Panc1 (cell line): ENCODE measurements around the gene RNU11. TPM values are rescaled to one million over a fixed set of nuclear protein-coding genes. Genes with fewer than 3 reads are reported as not detected.

Experiments
- ATAC-seq: fragments of 200-7000 bp; cut with Tn5 transposase; 2 replicates; pipeline ENCODE4 v1.9.1; 2020; ENCODE audit warnings: mild to moderate bottlenecking, moderate library complexity
- BruUV-seq: library from RNA; stranded (reverse); fragments of 400-500 nt; replicated peaks from 2 replicates; lab custom pipeline; 2021; lab: Mats Ljungman, UMichigan
- CTCF ChIA-PET: fragments of 300-600 bp; sonication (Branson Sonifier 250); formaldehyde crosslinking; loops from one replicate; lab custom pipeline; 2022; ENCODE audit warnings: antibody characterized with exemption; lab: Charles Lee
- POLR2A ChIA-PET: fragments of 300-600 bp; sonication (Branson Sonifier 250); formaldehyde crosslinking; loops from one replicate; lab custom pipeline; 2022; ENCODE audit warnings: antibody characterized with exemption; lab: Charles Lee
- DNase-seq: peaks from one replicate; pipeline ENCODE4 v3.0.0-alpha.2; 2010; ENCODE audit warnings: low read depth, low spot score
- H3K27ac ChIP-seq: 2 replicates; pipeline ENCODE4 v1.5.1; 2011; ENCODE audit warnings: mild to moderate bottlenecking, low read length, inconsistent platforms
- H3K27me3 ChIP-seq: fragments of 200-500 bp; sonication (Bioruptor generic); 2 replicates; pipeline ENCODE4 v1.6.0; 2014; ENCODE audit warnings: low read length, inconsistent platforms; ENCODE audit not compliant: control insufficient read depth, insufficient read depth
- H3K36me3 ChIP-seq: fragments of 200-500 bp; sonication (Bioruptor generic); 2 replicates; pipeline ENCODE4 v1.5.1; 2014; ENCODE audit warnings: inconsistent platforms, mild to moderate bottlenecking, low read length, moderate library complexity; ENCODE audit not compliant: control insufficient read depth, insufficient read depth
- H3K4me1 ChIP-seq: 2 replicates; pipeline ENCODE4 v1.5.1; 2011; ENCODE audit warnings: inconsistent platforms, mild to moderate bottlenecking, low read length, moderate library complexity; ENCODE audit not compliant: control insufficient read depth, insufficient read depth
- H3K4me3 ChIP-seq, 2 experiments: 2 replicates each; pipeline ENCODE4 v1.5.1; 2011 to 2012; ENCODE audit warnings: low read depth in 2 of 2, low read length in 2 of 2, mild to moderate bottlenecking in 2 of 2, inconsistent platforms in 1 of 2, moderate library complexity in 1 of 2
- H3K9me3 ChIP-seq: fragments of 200-500 bp; sonication (Bioruptor generic); 2 replicates; pipeline ENCODE4 v1.5.1; 2014; ENCODE audit warnings: low read depth, mild to moderate bottlenecking, inconsistent platforms, low read length, moderate library complexity; ENCODE audit not compliant: control insufficient read depth, insufficient read depth
- CTCF ChIP-seq: fragments of 450-650 bp; IDR thresholded peaks from 2 replicates; pipeline ENCODE4 v1.5.1; 2017; ENCODE audit warnings: mild to moderate bottlenecking
- POLR2AphosphoS5 ChIP-seq: IDR thresholded peaks from 2 replicates; pipeline ENCODE4 v1.6.1; 2012; ENCODE audit warnings: mild to moderate bottlenecking, low read depth, low read length, moderate library complexity
- REST ChIP-seq, 2 experiments: IDR thresholded peaks; 2 replicates each; pipeline ENCODE4 v1.6.1; 2011 to 2012; ENCODE audit warnings: low read depth in 2 of 2, control low read depth in 1 of 2, low read length in 1 of 2, mild to moderate bottlenecking in 1 of 2, moderate library complexity in 1 of 2; ENCODE audit not compliant: insufficient read depth in 1 of 2
- SIN3A ChIP-seq: IDR thresholded peaks from 2 replicates; pipeline ENCODE4 v1.6.1; 2012; ENCODE audit warnings: low read depth, mild to moderate bottlenecking, low read length, moderate library complexity, borderline replicate concordance; ENCODE audit not compliant: insufficient read depth
- TCF7L2 ChIP-seq: IDR thresholded peaks from 2 replicates; pipeline ENCODE4 v1.6.1; 2011; ENCODE audit warnings: mild to moderate bottlenecking, low read depth, low read length, inconsistent platforms
- in situ Hi-C: cut with HindIII; loops from 2 replicates; pipeline ENCODE4 v1.10.0; 2016; ENCODE audit warnings: low sequenced_read_pairs, low pct_unique_long_range_greater_than_20kb
- intact Hi-C: fragments of 100-400 bp; cut with micrococcal nuclease; formaldehyde crosslinking; loops from one replicate; pipeline ENCODE4 v1.10.0; 2022; ENCODE audit not compliant: unreplicated experiment
- total RNA-seq: library from RNA; stranded (reverse); gene quantifications from one replicate; pipeline ENCODE4 v1.2.1, GENCODE V29; 2021; ENCODE audit not compliant: unreplicated experiment

Gene RNU11
- total RNA-seq, 1 experiment from 2014 or later: not detected

DNA sequence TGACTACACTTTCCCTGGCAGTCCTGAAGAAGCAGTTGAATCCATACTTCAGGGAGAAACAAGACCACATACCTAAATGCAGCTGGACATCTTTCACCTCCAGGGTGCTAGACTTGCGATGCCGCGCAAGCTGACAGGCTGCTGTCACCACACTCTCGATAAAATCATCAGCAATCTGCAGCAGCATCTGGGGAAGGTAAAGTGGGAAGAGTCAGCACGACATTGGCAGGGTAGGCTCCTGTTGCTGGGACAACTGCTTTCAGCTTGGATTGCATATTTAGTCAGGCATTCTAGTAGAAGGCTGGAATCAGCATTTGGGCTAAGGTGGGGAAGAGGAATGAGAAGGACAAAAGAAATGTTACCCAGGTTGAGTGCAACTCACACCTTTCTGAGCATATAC is 35.2 kb upstream of the RNU11 start:
- Histone ChIP-seq H3K4me1 (no peaks in the 10 kb centered on the region), H3K27ac (no peak overlapping the region), H3K27me3 (no peaks in the 10 kb centered on the region), H3K4me3 (no peak overlapping the region), H3K36me3 (peaks cover 12% of the 10 kb centered on the region; the same call in 1 of the 2 replicates), H3K9me3 (no peaks in the 10 kb centered on the region)
- ChIA-PET CTCF (no interaction called here), POLR2A (no interaction called here)
- in situ Hi-C loops (no loop called here), intact Hi-C loops (no loop called here)
- no TSS peak for BruUV-seq
- ATAC-seq (no peak), DNase-seq (no peak)
- TF ChIP-seq SIN3A (no peak), POLR2AphosphoS5 (no peak), TCF7L2 (no peak), CTCF (no peak), REST (IDR thresholded peaks at IDR 0.05; ENCODE audit: insufficient read depth in 1 of 2, low read depth in 2 of 2, low read length in 1 of 2) (no peak)

- CTCF ChIA-PET: interaction anchor here (0.6 kb wide), 1 partner anchor 40 kb away, joined by 3 read pairs; no protein-coding TSS in a partner anchor
- Histone ChIP-seq H3K4me3 (no peak overlapping the region), H3K4me1 (no peaks in the 10 kb centered on the region), H3K9me3 (no peaks in the 10 kb centered on the region), H3K27me3 (no peaks in the 10 kb centered on the region), H3K36me3 (no peaks in the 10 kb centered on the region), H3K27ac (no peak overlapping the region)
- no peak for ATAC-seq
- TF ChIP-seq POLR2AphosphoS5 (no peak), REST (IDR thresholded peaks at IDR 0.05; ENCODE audit: insufficient read depth in 1 of 2, low read depth in 2 of 2, low read length in 1 of 2) (no peak), SIN3A (no peak), CTCF (no peak), TCF7L2 (no peak)
- DNase-seq: no peak
- in situ Hi-C loops: no loop called here
- intact Hi-C loops: no loop called here
- BruUV-seq: no TSS peak
- POLR2A ChIA-PET: interaction anchor here (0.6 kb wide), 2 partner anchors 52 to 120 kb away, joined by 3 to 14 read pairs; no protein-coding TSS in a partner anchor
Measured at GRCh38 chr1:28631713-28632112, 16.7 kb upstream of the RNU11 start.
